IMR-90 (cell line): ENCODE measurements around the gene KAZN.

Experiments used
- CEBPB ChIP-seq: IDR thresholded peaks from 2 replicates; pipeline ENCODE4 v1.6.1; 2012; ENCODE audit warnings: low read depth, low read length, improper control_type of control experiment
- CTCF ChIP-seq: conservative IDR thresholded peaks from 2 replicates; pipeline ENCODE4 v1.5.1; 2012; ENCODE audit warnings: mild to moderate bottlenecking, low read depth, low read length, improper control_type of control experiment
- MAFK ChIP-seq: IDR thresholded peaks from 2 replicates; pipeline ENCODE4 v1.6.1; 2012; ENCODE audit warnings: low read depth, low read length, improper control_type of control experiment

DNA sequence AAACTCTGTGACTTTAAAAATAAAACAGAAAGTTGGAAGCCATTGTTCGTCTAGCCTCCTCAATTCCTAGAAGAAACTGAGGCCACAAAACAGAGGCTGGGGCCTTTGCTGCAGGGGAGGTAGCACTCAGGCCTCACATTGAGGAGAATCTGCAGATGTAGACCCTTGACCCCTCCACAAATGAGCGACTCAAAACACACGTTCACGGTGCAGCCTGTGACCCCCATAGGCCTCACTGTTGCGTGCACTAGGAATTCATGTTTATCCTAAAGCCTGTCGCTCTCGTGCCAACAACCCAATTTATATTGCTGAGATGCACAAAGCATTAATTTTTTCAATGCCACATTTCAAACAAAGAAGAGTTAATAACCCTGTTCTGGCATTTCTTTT lies 560.7 kb downstream of the KAZN start:
- TF ChIP-seq CEBPB, result no peak
- no peak for TF ChIP-seq CTCF
- no peak for TF ChIP-seq MAFK
